Bronchial epithelial cell (primary cell): Measurements from ENCODE around the gene MAP3K7. TPM values are rescaled to one million over a fixed set of nuclear protein-coding genes. Genes with fewer than 3 reads are reported as not detected.

Experiments
- DNase-seq: peaks from one replicate; pipeline ENCODE4 v3.0.0-alpha.2; 2010; ENCODE audit warnings: low read depth
- FAIRE-seq: peaks from 2 replicates; lab custom pipeline; 2011; peaks lifted over from hg19 to GRCh38; lab: Jason Lieb, UNC
- H3K27me3 ChIP-seq: 2 replicates; pipeline ENCODE4 v1.5.1; 2011; ENCODE audit warnings: low read length; ENCODE audit not compliant: control insufficient read depth, insufficient read depth
- H3K36me3 ChIP-seq: 2 replicates; pipeline ENCODE4 v1.5.1; 2011; ENCODE audit warnings: low read length; ENCODE audit not compliant: control insufficient read depth, insufficient read depth
- H3K4me3 ChIP-seq: 2 replicates; pipeline ENCODE4 v1.5.1; 2011; ENCODE audit warnings: mild to moderate bottlenecking, low read depth, low read length, control low read depth
- CTCF ChIP-seq: IDR thresholded peaks from 2 replicates; pipeline ENCODE4 v1.5.1; 2011; ENCODE audit warnings: mild to moderate bottlenecking, moderate library complexity, low read length, control low read depth, inconsistent platforms; ENCODE audit not compliant: insufficient read depth, severe bottlenecking
- total RNA-seq: library from RNA; depleted of rRNA; stranded (reverse); fragments of >200 nt; gene quantifications from 2 replicates; pipeline ENCODE4 v1.2.1, GENCODE V29; 2014

MAP3K7 gene
- total RNA-seq, 1 donor from 2014 or later, result 27.6 TPM

GRCh38 chr6:90466154-90466940 is 120.5 kb downstream of the MAP3K7 start:
- no peak overlapping the region for H3K4me3 ChIP-seq
- FAIRE-seq (peak; percentile 64), DNase-seq (peak; percentile 47)
- TF ChIP-seq CTCF, result no peak
- no peaks in the 10 kb centered on the region for H3K36me3 ChIP-seq
- no peaks in the 10 kb centered on the region for H3K27me3 ChIP-seq

- DNase-seq (no peak), FAIRE-seq (no peak)
- H3K36me3 ChIP-seq, result no peaks in the 10 kb centered on the region
- no peaks in the 10 kb centered on the region for H3K27me3 ChIP-seq
- no peak overlapping the region for H3K4me3 ChIP-seq
- TF ChIP-seq CTCF, result no peak
Measured at GRCh38 chr6:90465686-90466085, 121.2 kb downstream of the MAP3K7 start.

GRCh38 chr6:90464507-90464906 is 122.4 kb downstream of the MAP3K7 start:
- TF ChIP-seq CTCF, result no peak
- no peak for FAIRE-seq

GRCh38 chr6:90463874-90464273 is 123.0 kb downstream of the MAP3K7 start:
- FAIRE-seq (no peak), DNase-seq (no peak)
- Histone ChIP-seq H3K27me3 (no peaks in the 10 kb centered on the region), H3K4me3 (no peak overlapping the region), H3K36me3 (no peaks in the 10 kb centered on the region)
- TF ChIP-seq CTCF, result no peak

More at GRCh38 chr6:90464507-90464906, 122.4 kb downstream of the MAP3K7 start:
- no peaks in the 10 kb centered on the region for H3K27me3 ChIP-seq
- H3K4me3 ChIP-seq, result no peak overlapping the region
- H3K36me3 ChIP-seq, result no peaks in the 10 kb centered on the region
- DNase-seq, result no peak
